NCI-H82 treated with DMSO at 0.1 percent for 48 hours (cell line): ENCODE data around the gene PI4KA.

ENCODE experiments used
- DNase-seq: peaks from one replicate; lab custom pipeline; 2025; ENCODE audit not compliant: unreplicated experiment; lab: John Stamatoyannopoulos, UW

PI4KA gene

DNA sequence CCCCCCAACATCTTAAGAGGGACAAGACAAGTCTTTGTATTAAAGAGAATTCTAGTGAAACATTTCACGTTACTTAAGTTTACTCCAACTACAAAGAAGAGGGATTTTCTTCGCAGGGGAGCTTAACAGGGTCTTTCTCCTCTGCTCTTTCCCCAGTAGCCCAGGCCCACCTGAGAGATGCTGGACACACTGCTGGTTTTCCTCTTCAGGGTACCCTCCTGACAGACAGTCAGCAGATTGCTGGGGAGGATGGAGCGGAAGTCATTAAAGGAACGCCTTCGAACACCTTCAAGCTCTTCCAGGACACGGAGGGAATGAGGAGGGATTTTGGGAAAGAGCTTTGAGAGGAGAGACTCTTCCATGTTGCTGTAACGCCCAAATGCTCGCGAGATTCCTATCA, 39.1 kb downstream of the PI4KA start:
- DNase-seq = no peak

DNA sequence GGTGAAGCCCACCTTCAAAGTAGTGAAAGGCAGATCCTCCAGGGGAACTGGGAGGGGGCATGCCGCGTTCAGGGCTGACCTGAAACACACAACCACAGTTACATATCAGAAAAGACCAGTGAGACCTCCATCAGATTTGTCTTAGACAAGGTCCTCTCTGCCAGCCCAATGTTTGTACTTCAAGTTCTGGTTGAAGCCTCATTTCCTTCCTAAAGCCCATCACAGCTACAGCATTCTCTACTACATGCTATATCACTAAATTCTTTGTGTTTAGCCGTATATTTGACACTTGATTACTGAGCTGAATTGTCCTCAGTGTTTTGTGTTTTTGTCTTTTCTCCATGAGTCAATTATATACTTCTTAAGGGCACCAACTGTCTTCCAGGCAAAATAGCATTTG, 40.1 kb downstream of the PI4KA start:
- DNase-seq = no peak

DNA sequence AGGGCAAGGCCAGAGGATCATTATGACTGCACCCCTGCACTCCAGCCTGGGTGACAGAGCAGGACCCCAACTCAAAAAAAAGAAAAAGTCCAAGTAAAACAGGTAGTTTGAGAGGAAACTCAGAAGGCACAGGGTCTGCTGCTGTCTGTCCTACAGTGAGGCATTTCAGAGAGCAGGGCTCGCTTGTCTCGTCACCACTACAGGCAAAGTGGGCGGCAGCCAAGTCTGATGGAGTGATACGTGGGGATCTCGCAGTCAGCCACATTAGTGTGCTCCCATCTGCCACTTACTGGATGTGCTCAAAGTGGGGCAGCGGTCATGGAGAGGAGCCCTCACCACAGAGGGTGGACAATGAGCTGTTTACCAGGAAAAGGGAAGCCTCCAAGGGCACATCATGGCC, 42.1 kb downstream of the PI4KA start:
- DNase-seq = no peak

DNA sequence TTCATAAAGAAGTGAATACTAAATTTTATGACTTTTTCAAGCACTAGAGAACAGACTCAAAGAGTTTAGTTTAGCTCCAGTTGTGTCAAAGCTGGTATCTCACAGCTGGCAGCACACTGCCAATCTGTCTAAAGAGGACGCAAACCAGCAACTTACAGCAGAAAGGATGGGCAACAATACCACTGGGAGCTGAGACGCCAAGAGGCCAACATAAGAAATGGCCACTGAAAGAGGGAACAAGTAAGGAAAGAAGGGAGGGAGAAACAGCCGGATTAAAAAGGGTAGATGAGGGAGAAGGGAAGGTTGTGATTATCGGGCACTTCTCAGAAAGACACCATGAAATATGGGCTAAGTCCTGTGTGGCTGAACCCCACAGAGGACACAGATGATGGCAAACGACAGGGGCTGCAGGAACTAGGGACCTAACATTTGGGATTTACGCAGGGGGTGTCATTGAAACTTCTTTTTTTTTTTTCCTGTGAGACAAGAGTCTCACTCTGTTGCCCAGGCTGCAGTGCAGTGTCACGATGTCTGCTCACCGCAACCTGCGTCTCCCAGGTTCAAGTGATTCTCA, 43.0 kb downstream of the PI4KA start:
- no peak for DNase-seq

DNA sequence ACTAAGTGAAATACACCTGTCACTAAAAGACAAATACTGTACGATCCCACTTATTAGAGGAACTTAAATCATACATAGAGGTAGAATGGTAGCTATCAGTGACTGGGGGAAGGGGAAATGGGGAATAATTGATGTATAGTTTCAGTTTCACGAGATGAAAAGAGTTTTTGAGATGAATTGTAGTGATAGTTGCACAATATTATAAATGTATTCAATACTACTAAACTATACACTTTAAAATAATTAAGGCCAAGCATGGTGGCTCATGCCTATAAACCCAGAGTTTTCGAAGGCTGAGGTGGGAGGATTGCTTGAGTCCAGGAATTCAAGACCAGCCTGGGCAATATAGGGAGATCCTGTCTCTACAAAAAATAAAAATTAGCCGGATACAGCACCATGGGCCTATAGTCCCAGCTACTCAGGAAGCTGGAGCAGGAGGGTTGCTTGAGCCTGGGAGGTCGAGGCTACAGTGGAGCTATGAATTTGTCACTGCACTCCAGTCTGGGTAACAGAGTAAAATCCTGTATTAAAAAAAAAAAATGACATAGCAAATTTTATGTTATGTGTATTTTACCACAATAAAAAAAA, 44.3 kb downstream of the PI4KA start:
- no peak for DNase-seq

DNA sequence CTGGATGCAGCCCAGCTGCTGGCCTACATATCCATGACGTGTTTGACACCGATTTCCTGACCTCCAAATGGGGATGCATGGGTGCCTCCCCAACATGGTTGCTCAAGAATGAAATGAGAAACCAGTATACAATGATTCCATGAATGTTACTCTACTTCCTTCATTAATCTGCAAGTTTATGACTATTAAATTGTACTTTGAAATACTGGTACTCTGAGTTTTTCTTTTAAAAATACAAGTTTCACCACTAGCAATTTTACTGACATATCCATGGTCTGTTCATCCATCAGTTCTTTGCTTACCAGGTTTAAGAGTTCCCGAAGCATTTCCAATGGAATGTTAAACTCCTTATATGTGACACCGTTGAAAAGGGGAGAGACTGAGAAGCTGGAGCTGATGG, 45.6 kb downstream of the PI4KA start:
- no peak for DNase-seq

DNA sequence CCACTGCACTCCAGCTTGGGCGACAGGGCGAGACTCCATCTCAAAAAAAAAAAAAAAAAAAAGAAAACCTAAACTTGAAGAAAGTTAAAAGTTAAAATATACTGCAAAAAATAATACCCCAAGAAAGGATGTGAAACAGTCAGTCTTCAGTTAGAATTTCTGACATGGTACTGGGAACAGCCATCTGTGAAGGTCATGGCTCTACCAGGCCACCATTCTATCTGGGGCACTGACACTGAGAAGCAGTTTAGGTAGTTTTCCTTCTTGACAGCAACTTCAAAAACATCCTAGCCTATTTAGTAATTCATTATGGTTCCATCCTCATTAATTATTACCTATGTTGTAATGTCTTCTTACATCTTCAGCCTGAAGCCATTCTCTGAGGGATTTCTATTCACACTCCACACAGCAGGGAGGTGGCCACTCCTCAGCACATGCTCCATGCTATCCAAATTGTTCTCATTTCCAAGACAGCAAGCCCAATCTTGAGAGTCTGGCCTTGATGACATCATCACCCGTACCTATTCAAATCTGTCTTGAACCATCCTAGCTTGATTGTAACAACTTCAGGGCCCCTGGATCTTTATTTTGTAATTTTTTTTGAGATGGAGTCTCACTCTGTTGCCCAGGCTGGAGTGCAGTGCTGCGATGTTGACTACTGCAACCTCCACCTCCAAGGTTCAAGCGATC, 46.5 kb downstream of the PI4KA start:
- no peak for DNase-seq

DNA sequence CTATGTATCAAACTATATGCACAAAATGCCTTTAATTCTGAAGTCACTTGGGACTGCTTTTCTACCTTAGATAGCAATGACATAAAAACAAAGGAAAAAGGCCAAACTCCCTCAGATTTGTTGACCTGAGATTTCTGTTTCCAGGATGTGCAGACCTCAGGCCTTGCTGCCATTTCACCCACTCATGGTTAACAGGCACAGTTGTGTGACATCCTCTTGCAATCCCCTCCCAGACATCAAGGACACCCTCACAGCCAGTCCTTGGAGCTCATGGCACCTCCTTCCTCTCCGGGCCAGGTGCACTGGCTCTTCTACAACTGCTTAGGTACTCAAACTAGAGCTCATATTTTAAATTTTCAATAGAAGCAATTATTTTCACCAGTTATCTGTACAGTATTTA, 47.4 kb downstream of the PI4KA start:
- no peak for DNase-seq

DNA sequence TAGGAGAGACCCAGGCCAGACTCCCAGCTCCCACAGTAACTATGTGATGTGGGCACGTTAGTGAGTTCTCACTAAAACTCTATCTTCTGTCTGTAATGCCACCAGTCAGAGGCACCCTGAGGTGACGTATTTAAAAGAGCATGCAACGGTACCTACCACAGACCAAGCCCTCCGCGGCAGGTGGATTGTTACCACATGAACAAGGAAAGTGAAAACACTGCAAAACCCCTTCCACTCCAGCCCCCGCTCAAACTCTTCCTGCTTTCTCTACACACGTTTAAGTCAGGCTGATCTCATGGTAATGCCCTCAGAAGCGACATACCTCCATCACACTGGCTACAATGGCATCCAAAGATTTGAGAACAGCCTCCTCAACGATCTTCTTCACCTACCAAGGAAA, 48.0 kb downstream of the PI4KA start:
- no peak for DNase-seq

DNA sequence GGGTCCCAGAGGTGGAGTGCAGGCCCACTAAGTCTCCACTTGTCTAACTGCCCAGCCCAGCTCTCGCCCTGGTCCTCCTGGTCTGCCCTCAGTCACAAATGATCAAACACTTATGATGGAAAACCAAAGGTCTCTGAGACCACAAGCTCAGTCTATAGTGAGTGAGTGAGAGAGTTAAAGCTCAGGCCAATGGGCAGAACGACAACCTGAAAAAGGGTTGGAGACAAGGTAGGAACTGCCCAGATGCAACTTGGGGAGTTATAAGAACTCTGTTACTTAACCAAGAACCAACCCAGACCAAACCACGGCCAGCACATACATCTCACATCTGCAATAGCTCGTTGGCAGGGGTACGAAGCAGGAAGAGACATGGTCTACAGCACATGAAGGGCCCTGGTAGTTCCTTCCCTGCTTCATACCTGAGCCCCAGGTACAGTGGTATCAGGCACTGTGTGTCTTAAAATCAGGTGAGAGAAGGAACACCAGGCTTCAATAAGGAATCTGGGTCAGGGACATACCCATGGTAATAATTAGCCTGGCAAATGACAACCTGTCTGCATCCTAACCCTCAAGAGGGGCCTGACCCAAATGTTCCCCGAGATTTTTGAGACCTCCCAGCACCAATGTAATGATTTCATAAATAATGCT, 48.9 kb downstream of the PI4KA start:
- DNase-seq = no peak

DNA sequence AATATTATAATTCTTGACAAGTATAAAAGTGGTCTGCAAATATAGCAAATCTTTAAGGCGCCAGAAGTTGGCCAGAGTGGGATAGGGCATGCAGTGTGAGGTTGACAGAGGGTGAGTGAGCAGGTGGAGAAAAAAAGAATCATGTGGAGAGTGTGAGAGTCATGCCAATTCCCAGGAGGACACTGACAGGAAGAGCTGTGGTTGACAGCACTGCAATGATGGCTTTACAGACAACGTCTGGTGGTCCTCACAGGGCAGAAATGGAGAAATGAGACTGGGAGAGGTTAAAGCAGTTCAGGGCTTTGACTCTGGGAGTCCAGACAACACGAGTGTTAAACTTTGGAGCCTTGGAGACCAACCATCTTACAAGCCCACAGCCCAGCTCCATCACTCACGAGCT, 49.8 kb downstream of the PI4KA start:
- no peak for DNase-seq

DNA sequence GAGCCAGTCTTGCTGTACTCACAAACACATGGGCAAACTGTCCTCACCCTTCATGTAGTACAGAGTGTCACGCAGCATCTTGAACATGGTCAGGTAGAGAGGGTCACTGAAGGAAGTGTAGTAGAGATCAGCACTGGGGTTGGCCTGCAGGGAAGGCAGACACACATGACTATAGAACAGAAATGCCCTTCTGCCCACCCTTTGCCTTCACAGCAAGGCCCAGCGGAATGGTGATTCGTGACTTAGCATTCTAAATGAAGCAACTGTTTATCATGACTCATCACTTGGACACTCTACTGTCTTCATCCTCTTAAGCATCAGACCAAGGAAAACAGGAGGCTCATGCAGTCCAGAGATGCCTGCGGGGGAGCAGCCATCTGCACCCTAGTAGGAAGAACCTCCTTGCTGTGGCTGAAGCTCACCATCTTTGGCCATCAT, 51.3 kb downstream of the PI4KA start:
- no peak for DNase-seq

DNA sequence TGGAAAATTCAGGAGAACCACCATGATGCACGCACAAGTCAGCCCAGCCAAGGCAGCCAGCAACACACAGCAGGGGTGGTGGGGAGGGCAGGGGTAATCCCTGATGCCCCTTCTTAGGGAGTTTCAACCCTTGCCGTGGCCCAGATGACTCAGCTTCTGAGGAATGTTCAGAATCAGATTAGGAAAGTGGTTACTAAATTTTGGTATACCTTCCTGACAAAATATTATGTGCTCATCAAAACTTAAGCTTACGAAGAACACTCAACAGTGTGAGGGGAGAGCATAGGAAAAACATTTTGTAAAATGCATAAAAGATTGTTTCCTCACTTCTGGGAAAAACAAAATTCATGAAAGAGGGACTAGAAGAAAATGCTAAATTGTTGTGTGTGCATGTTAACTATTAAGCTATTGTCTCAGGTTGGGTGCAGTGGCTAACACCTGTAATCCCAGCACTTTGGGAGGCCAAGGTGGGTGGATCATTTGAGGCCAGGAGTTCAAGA, 52.6 kb downstream of the PI4KA start:
- DNase-seq = no peak

DNA sequence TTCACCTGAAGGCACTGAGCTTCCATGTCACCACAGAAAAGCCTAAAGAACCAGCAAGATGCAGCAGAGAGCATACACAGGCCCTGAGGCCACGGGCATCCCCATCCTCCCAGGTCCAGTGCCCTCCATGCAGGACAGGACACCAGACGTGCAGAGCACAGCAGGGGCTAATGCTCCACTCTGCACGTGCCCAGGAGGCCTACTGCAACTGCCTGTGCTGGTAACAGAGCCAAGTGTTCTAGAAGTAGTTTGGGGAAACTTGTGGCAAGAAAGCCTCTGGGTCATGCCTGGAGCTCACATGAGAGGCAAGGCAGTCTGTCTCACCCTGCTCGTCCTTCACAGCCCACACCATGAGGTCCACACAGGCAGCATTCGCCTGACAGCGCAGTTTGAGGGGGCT, 54.0 kb downstream of the PI4KA start:
- DNase-seq = no peak

DNA sequence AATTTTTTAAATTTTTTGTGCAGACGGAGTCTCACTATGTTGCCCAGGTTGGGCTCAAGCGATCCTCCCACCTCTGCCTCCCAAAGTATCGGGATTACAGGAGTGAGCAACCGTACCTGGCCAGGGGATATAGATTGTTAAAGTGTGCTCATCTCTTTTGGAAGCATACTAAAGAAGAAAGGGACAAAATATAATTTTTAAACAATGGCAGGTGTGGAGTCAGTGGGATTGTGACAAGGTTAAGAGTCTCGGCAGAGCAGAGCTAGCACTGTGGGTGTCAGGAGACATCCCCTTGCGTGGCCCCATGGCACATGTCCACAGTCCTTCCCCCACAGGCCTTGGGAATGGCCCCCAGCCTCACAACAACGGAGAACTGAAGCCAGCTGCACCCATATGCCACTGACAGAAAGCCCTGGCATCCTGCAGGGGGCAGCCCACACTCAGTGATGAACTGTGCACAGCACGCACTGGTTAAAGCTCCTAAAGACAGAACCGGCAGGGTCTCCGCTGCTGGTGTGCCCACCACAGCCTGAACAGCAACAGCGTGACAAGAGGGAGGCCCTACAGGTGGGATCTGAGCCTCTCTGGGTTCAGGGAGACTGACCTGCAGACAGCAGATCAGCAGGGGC, 54.8 kb downstream of the PI4KA start:
- DNase-seq = no peak

DNA sequence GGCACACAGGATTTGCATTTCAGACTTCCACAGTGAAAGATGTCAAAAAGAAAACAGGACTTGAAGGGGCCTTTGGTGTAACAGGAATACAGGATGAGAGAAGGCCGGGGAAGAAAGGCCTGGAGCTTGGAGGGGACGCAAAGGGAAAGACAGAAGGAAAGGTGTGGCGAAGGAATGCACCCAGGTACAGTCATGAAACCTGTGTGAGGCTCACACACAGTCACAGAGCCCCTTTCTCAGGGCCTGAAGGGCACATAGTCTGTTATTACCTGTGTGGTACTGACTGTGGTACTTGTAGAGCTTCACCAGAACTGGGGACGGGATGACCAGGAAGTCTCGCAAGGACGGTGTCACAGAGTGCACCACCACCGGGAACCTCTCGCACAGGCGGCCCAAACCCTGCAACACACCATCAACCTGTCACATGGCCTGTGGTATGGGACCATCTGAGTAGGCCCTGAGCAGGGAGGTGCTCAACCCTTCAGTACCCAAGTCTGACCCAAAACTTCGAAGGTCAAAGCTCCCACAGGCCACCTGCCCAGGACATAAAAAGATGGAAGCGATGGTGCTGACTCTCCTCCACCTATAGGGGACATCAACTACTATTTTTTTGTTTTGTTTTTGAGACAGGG, 55.6 kb downstream of the PI4KA start:
- DNase-seq = no peak

DNA sequence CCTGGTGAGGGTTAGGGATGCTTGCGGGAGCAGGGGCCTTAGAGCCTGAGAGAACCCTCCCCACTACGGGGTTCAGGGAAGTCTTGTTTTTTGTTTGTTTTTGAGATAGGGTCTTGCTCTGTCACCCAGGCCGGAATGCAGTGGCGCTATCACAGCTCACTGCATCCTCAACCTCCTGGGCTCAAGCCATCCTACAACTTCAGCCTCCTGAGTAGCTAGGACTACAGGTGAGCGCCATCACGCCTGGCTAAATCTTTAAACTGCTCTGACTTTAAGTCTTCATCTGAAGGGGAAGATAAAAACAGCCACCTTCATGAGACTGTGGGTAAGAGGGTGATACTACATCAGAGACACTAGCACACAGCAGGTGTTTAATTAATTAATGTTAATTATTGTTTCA, 56.2 kb downstream of the PI4KA start:
- DNase-seq = no peak

DNA sequence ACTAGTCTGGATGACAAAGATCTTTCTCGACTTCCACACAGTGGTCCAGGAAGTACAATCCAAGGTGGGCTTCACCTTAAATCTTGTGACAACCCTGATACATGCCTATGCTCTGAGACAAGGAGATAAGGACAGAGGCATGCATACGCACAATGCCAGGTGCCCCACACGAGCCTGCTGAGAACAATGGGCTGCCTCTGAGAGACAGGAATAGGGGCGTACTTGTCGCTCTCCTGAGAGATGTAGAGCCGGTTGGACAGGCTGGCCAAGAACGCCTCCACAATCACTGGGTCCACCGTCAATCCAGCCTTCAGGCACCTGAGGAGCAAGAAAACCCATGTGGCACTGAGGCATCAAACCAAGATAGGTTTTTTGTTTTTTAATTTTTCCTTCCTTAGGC, 59.2 kb downstream of the PI4KA start:
- DNase-seq = no peak

DNA sequence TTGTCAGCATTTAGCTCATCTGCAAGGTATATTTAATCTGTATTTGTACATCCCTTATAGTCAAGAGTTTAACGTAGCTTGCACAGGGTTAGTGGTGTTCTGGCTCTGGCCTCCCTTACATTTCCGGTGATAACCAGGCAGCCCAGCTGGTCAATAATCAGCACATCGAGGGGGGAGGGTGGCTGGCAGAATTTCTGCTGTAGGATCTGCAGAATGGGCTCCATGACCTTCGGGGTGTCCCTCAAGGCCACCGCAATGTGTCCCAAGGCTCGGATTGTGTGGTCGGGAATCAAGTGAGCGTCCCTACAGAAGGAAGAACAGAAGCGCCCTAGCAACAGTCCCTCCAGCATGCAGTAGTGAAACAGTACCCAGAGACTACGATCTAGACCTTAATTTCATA, 59.6 kb downstream of the PI4KA start:
- DNase-seq = no peak

DNA sequence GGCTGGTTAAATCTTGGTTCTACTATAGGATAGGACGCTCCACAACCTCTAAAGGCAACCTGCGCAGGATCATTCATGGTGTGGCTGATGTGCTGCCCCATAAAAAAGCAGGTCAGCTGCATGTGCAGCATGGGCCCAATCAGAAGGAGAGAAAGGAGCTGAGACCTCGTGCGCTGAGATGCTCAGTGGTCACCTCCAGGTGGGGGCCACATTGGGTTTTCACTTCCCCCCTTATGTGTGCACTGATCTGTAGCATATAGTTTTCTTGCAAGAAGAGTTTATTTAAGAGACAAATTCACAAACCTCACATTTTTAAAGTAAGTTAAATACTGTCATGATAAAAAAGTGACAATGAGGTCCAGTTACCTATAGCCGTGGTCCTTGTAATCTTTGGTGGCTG, 60.4 kb downstream of the PI4KA start:
- DNase-seq = no peak

DNA sequence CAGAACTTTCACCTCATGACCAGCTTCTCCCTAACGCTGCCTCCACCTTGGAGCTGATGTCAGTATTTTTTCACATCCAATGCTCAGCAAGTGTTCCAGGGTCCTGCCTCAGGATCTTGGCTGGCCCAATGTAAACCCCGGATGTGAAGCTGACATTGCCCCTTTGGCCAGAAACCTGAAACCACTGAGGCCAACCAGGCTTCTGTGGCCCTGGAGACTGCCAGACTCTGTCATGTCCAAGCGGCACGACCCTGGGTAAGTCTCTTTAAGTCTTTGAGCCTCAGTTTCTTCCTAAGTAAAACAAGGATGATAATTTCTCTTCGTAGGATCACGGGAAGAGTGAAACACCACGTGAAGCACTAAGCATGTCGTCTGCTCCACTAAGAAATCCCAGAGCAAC, 61.9 kb downstream of the PI4KA start:
- DNase-seq = no peak
